Mammary epithelial cell (primary cell): ENCODE measurements around the gene NEDD9.

Experiments used
- EZH2 ChIP-seq: IDR thresholded peaks from 2 replicates; pipeline ENCODE4 v1.6.1; 2012; ENCODE audit warnings: low read length, inconsistent platforms, borderline replicate concordance
- TF ChIP-seq, protein P1 (sequence below), 2 donors: IDR thresholded peaks in 1 of 2; conservative IDR thresholded peaks in 1 of 2; 2 replicates each; pipeline ENCODE4 v1.5.1; 2011 to 2012; ENCODE audit warnings: inconsistent platforms in 2 of 2, low read length in 2 of 2, mild to moderate bottlenecking in 2 of 2, control low read depth in 1 of 2, low read depth in 1 of 2; ENCODE audit not compliant: insufficient read depth in 1 of 2; ENCODE audit errors: extremely low read depth in 1 of 2

DNA sequence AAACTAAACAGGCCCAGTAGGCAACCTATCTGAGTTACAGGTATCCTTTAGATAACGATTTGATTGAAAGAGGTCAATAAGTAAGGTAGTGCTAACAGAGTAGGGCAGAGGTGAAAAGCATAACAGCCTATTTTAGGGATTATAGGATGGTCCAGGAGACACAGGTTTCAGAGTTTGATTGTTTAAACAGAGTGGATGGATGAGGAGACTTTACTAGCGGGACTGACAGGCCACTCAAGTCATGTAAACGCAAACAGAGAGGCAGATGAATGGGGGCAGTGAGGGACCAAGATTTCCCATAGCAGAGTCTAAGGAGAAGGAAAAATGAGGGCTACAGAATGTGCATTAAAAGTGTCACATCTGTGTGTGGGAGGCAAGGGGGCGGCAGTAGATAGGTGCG is 4.8 kb downstream of the NEDD9 start:
- TF ChIP-seq, protein P1, sequence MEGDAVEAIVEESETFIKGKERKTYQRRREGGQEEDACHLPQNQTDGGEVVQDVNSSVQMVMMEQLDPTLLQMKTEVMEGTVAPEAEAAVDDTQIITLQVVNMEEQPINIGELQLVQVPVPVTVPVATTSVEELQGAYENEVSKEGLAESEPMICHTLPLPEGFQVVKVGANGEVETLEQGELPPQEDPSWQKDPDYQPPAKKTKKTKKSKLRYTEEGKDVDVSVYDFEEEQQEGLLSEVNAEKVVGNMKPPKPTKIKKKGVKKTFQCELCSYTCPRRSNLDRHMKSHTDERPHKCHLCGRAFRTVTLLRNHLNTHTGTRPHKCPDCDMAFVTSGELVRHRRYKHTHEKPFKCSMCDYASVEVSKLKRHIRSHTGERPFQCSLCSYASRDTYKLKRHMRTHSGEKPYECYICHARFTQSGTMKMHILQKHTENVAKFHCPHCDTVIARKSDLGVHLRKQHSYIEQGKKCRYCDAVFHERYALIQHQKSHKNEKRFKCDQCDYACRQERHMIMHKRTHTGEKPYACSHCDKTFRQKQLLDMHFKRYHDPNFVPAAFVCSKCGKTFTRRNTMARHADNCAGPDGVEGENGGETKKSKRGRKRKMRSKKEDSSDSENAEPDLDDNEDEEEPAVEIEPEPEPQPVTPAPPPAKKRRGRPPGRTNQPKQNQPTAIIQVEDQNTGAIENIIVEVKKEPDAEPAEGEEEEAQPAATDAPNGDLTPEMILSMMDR (conservative IDR thresholded peaks at IDR 0.05 in 1 of 2, IDR thresholded peaks at IDR 0.05 in 1 of 2; ENCODE audit: extremely low read depth in 1 of 2, insufficient read depth in 1 of 2, low read depth in 1 of 2, low read length in 2 of 2): no peak
- TF ChIP-seq EZH2: no peak
